NCI-H2171 (cell line): Measurements from ENCODE around the gene PXDN.

ENCODE experiments used
- DNase-seq: peaks from one replicate; lab custom pipeline; 2025; lab: John Stamatoyannopoulos, UW

Gene PXDN

GRCh38 chr2:1648241-1649102, 95.8 kb downstream of the PXDN start:
- no peak for DNase-seq

GRCh38 chr2:1647417-1648240, 96.7 kb downstream of the PXDN start:
- DNase-seq: no peak

GRCh38 chr2:1645761-1646476, 98.4 kb downstream of the PXDN start:
- no peak for DNase-seq

- no peak for DNase-seq
Measured at GRCh38 chr2:1644427-1644826, 99.9 kb downstream of the PXDN start.

GRCh38 chr2:1642993-1643619, 101.2 kb downstream of the PXDN start:
- no peak for DNase-seq

- no peak for DNase-seq
Measured at GRCh38 chr2:1642066-1642861, 102.1 kb downstream of the PXDN start.

GRCh38 chr2:1641523-1641922, 102.8 kb downstream of the PXDN start:
- DNase-seq: no peak

- no peak for DNase-seq
Measured at GRCh38 chr2:1640301-1641135, 103.8 kb downstream of the PXDN start.

GRCh38 chr2:1639086-1639858, 105.0 kb downstream of the PXDN start:
- no peak for DNase-seq

- DNase-seq: no peak
Measured at GRCh38 chr2:1638281-1638860, 105.9 kb downstream of the PXDN start.

GRCh38 chr2:1636791-1637415, 107.4 kb downstream of the PXDN start:
- no peak for DNase-seq

- no peak for DNase-seq
Measured at GRCh38 chr2:1635823-1636222, 108.5 kb downstream of the PXDN start.

- DNase-seq: no peak
Measured at GRCh38 chr2:1634681-1635341, 109.5 kb downstream of the PXDN start.

- no peak for DNase-seq
Measured at GRCh38 chr2:1633936-1634587, 110.3 kb downstream of the PXDN start.

- no peak for DNase-seq
Measured at GRCh38 chr2:1633092-1633671, 111.1 kb downstream of the PXDN start.

- no peak for DNase-seq
Measured at GRCh38 chr2:1632510-1632909, 111.8 kb downstream of the PXDN start.

GRCh38 chr2:1632002-1632348, 112.3 kb downstream of the PXDN start:
- DNase-seq: no peak
